Body of pancreas (tissue), 4 donors: Measurements from ENCODE around the gene KIF22. TPM values are rescaled to one million over a fixed set of nuclear protein-coding genes. Genes with fewer than 3 reads are reported as not detected.
"Not testable (repeated sequence)": the region's sequence is repeated elsewhere in the genome, so short reads cannot be mapped to it uniquely, and the experiment has no call there.

Experiments used
- ATAC-seq: fragments of 150-250 bp; one replicate; pipeline ENCODE4 v1.9.1; 2016
- DNase-seq, 4 donors: peaks; one replicate each; pipeline ENCODE4 v3.0.0-alpha.2; 2019
- H3K27ac ChIP-seq, 4 donors: fragments of 200-600 bp; sonication (generic); 1 replicate in 3 of 4; 2 replicates in 1 of 4; pipeline versions ENCODE4 v1.5.1 to v1.6.1; 2016 to 2019; ENCODE audit warnings: mild to moderate bottlenecking in 1 of 4, mixed read lengths in 1 of 4, moderate library complexity in 1 of 4
- H3K27me3 ChIP-seq, 2 donors: fragments of 200-600 bp; sonication (generic); one replicate each; pipeline ENCODE4 v1.6.0; 2016; ENCODE audit warnings: mild to moderate bottlenecking in 1 of 2
- H3K36me3 ChIP-seq, 2 donors: fragments of 200-600 bp; sonication (generic); replicated peaks in 1 of 2; 2 replicates each; pipeline ENCODE4 v1.5.1; 2016; ENCODE audit warnings: low read depth in 2 of 2; ENCODE audit not compliant: insufficient read depth in 1 of 2
- H3K4me1 ChIP-seq: fragments of 200-600 bp; sonication (generic); one replicate; pipeline ENCODE4 v1.6.0; 2016
- H3K4me3 ChIP-seq, 2 donors: fragments of 200-600 bp; sonication (generic); 1 replicate in 1 of 2; 2 replicates in 1 of 2; pipeline ENCODE4 v1.5.1; 2016 to 2019
- H3K9me3 ChIP-seq, 3 donors: fragments of 200-600 bp; sonication (generic); 1 replicate in 2 of 3; 2 replicates in 1 of 3; pipeline ENCODE4 v1.5.1; 2016
- POLR2A ChIP-seq, 3 donors: fragments of 450-650 bp; IDR thresholded peaks; one replicate each; pipeline ENCODE4 v1.6.1; 2016; ENCODE audit warnings: antibody characterized with exemption in 3 of 3, mild to moderate bottlenecking in 2 of 3
- WGBS, 2 donors: methylation state at CpG; one replicate each; pipeline ENCODE4 v1.1.5; 2017; 5-methylcytosine and 5-hydroxymethylcytosine counted together
- intact Hi-C: fragments of 100-400 bp; cut with DNase I; formaldehyde crosslinking; loops from one replicate; pipeline ENCODE4 v1.15.1; 2023
- total RNA-seq, 2 donors: library from RNA; depleted of rRNA; stranded (reverse); fragments of >200 nt; gene quantifications; one replicate each; pipeline ENCODE4 v1.1.0, GENCODE V29; 2016
- TF ChIP-seq, protein P1 (sequence below), 7 experiments: fragments of 450-650 bp in 4 of 7; fragments of 200-600 bp in 3 of 7; sonication (generic) in 3 of 7; IDR thresholded peaks; one replicate each; pipeline ENCODE4 v1.5.1; 2016 to 2019; ENCODE audit warnings: antibody characterized with exemption in 7 of 7

The KIF22 gene
- total RNA-seq, 2 donors from 2014 or later = 8.9 to 13.7 TPM

DNA sequence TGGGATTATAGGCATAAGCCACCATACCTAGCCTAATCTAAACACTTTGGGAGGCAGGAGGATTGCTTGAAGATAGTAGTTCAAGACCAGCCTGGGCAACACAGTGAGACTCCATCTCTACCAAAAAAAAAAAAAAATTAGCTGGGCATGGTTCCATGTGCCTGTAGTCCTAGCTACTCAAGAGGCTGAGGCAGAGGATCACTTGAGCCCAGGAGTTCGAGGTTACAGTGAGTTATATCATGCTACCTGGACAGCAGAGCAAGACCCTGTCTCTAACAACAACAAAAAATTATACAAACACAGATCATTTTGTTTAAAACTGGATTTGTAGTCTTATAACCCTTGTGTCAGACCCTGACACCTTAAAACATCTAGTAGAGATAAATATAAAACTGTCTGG lies 37.0 kb upstream of the KIF22 start:
- 79 to 87% methylated on average over 1 of the region's 1 CpG for WGBS, 2 donors
- no peak overlapping the region for H3K27ac ChIP-seq
- H3K4me1 ChIP-seq = peaks cover 6% of the 10 kb centered on the region
- H3K36me3 ChIP-seq = no peaks in the 10 kb centered on the region
- no peak for TF ChIP-seq POLR2A (IDR thresholded peaks at IDR 0.05)
- TF ChIP-seq, protein P1, sequence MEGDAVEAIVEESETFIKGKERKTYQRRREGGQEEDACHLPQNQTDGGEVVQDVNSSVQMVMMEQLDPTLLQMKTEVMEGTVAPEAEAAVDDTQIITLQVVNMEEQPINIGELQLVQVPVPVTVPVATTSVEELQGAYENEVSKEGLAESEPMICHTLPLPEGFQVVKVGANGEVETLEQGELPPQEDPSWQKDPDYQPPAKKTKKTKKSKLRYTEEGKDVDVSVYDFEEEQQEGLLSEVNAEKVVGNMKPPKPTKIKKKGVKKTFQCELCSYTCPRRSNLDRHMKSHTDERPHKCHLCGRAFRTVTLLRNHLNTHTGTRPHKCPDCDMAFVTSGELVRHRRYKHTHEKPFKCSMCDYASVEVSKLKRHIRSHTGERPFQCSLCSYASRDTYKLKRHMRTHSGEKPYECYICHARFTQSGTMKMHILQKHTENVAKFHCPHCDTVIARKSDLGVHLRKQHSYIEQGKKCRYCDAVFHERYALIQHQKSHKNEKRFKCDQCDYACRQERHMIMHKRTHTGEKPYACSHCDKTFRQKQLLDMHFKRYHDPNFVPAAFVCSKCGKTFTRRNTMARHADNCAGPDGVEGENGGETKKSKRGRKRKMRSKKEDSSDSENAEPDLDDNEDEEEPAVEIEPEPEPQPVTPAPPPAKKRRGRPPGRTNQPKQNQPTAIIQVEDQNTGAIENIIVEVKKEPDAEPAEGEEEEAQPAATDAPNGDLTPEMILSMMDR (IDR thresholded peaks at IDR 0.05) = no peak
- H3K9me3 ChIP-seq = no peaks in the 10 kb centered on the region
- ATAC-seq (no peak), DNase-seq (no peak)
- H3K4me3 ChIP-seq = no peak overlapping the region
- H3K27me3 ChIP-seq = no peaks in the 10 kb centered on the region
- intact Hi-C loops = no loop called here

DNA sequence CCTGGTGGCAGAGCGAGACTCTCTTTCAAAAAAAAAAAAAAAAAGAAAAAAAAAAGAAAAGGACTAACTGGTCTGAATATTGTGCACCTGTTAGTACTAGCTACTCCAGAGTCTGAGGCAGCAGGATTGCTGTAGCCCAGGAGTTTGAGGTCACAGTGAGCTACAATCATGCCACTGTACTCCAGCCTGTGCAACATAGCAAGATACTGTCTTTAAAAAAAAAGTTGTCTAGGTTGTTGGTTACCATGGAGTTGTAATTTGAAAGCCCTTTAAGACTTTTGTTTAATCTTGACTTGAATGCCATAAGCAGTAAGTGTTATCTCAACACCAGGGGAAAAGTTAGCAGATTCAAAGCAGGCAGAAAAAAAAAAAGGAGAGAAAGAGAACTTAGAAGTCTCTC lies 33.9 kb upstream of the KIF22 start:
- 29 to 43% methylated on average over 1 of the region's 1 CpG for WGBS, 2 donors
- no peak for DNase-seq
- TF ChIP-seq, protein P1 (IDR thresholded peaks at IDR 0.05) = no peak
- no peak for TF ChIP-seq POLR2A (IDR thresholded peaks at IDR 0.05)
- Histone ChIP-seq H3K4me3 (no peak overlapping the region), H3K27ac (no peak overlapping the region), H3K36me3 (no peaks in the 10 kb centered on the region), H3K27me3 (no peaks in the 10 kb centered on the region), H3K9me3 (no peaks in the 10 kb centered on the region), H3K4me1 (peaks cover 6% of the 10 kb centered on the region)
- intact Hi-C loops = no loop called here
- peak; percentile 69 for ATAC-seq

DNA sequence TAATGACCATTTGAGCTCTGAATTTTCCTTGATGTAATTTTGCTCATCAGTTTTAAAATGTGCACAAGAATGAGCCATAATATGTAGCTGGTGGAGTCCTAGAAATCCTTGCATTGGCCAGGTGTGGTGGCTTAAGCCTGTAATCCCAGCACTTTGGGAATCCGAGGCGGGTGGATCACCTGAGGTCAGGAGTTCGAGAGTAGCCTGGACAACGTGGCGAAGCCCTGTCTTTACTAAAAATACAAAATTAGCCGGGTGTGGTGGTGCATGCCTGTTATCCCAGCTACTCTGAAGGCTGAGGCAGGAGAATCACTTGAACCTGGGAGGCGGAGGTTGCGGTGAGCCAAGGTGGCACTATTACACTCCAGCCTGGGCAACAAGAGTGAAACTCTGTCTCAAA lies 33.5 kb upstream of the KIF22 start:
- H3K4me3 ChIP-seq, H3K9me3 ChIP-seq, intact Hi-C loops, ATAC-seq, DNase-seq, H3K36me3 ChIP-seq, H3K4me1 ChIP-seq, H3K27me3 ChIP-seq, H3K27ac ChIP-seq: not testable (repeated sequence)
- WGBS, 2 donors = 66 to 71% methylated on average over 8 of the region's 8 CpGs

DNA sequence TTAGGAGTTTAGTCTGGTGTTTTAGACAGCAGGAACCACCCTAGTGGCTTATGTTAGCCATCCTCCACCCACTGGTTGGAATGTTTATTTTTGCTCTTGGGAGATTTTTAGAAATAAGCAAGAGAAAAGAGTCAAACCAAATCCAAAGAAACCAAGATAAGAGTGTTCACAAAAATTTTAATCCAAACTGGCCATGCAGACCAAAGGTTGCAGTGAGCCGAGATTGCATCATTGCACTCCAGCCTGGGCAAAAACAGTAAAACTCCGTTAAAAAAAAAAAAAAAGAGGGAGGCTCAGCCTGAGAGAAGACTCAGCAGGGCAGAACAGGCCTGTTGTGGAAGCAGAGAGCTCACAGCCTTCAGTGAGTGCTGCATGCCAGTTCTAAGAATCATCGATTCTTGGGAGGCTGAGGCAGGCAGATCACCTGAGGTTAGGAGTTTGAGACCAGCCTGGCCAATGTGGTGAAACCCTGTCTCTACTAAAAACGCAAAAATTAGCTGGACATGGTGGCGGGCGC lies 32.5 kb upstream of the KIF22 start:
- WGBS, 2 donors = 65 to 71% methylated on average over 6 of the region's 6 CpGs

DNA sequence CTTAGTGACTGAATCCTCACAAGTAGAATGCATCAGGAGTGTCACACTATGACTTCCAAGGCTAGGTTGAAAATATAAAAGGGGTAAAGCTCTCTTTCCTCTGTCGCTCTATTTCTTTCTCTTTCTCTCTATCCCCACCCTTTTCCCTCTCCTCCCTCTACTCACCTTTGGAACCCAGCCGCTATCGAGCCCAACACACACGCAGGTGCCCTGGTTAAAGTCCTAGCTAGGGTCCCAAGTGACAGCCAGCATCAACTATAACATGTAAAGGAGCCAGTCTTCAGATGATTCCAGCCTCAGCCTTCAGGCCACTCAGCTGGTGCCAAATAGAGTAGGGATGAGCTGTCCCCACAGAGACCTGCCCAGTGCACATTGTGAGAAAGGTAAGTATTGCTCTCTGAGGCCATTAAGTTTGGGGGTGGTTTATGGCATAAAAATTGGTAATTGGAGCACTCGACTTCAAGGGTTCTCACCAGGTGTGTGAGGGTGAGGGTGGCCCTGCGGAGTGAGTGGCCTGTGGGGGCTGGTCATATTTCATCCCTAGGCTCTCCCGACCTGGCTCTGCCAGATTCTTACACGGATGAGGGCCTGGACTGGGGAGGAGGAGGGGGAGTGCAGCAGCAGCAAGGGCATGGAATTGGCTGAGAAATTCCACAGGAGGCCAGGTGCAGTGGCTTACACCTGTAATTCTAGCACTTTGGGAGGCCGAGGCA lies 29.8 kb upstream of the KIF22 start:
- Histone ChIP-seq H3K27me3 (no peaks in the 10 kb centered on the region), H3K27ac (no peak overlapping the region), H3K36me3 (no peaks in the 10 kb centered on the region), H3K4me1 (peaks cover 20% of the 10 kb centered on the region), H3K9me3 (no peaks in the 10 kb centered on the region), H3K4me3 (no peak overlapping the region)
- intact Hi-C loops = no loop called here
- ATAC-seq (no peak), DNase-seq (no peak)
- WGBS, 2 donors = 83 to 87% methylated on average over 9 of the region's 9 CpGs
- no peak for TF ChIP-seq POLR2A (IDR thresholded peaks at IDR 0.05)
- TF ChIP-seq, protein P1 (IDR thresholded peaks at IDR 0.05) = no peak

More for the DNA sequence above, 32.5 kb upstream of the KIF22 start:
- H3K27ac ChIP-seq = no peak overlapping the region
- H3K27me3 ChIP-seq = no peaks in the 10 kb centered on the region
- peaks cover 6% of the 10 kb centered on the region for H3K4me1 ChIP-seq
- intact Hi-C loops = no loop called here
- no peak for DNase-seq
- no peaks in the 10 kb centered on the region for H3K36me3 ChIP-seq
- H3K9me3 ChIP-seq = no peaks in the 10 kb centered on the region
- TF ChIP-seq, protein P1 (IDR thresholded peaks at IDR 0.05) = peak in 1 of 7 experiments; percentile 3
- TF ChIP-seq POLR2A (IDR thresholded peaks at IDR 0.05) = no peak
- no peak for ATAC-seq
- no peak overlapping the region for H3K4me3 ChIP-seq

DNA sequence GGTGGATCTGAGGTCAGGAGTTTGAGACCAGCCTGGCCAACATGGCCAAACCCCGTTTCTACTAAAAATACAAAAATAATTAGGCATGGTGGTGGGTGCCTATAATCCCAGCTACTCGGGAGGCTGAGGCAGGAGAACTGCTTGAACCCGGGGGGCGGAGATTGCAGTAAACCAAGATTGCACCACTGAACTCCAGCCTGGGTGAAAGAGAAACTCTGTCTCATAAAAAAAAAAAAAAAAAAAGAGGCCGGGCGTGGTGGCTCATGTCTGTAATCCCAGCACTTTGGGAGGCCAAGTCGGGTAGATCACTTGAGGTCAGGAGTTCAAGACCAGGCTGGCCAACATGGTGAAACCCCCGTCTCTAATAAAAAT lies 29.3 kb upstream of the KIF22 start:
- peaks cover 25% of the 10 kb centered on the region for H3K4me1 ChIP-seq
- H3K4me3 ChIP-seq, H3K27me3 ChIP-seq, H3K9me3 ChIP-seq, DNase-seq, H3K27ac ChIP-seq, H3K36me3 ChIP-seq, ATAC-seq, intact Hi-C loops: not testable (repeated sequence)
- WGBS, 2 donors = 86 to 88% methylated on average over 8 of the region's 8 CpGs
